ENCODE data around the gene KLHL7.

The KLHL7 gene

GRCh38 chr7:23096518-23097290 lies 8.9 kb upstream of the KLHL7 start:
- Histone ChIP-seq H3K9ac (ENCODE audit: low read depth, low read length) (no peak overlapping the region), H3K36me3 (ENCODE audit: insufficient read depth, low read length) (no peaks in the 10 kb centered on the region), H3K9me3 (ENCODE audit: control insufficient read depth, insufficient read depth, low read length) (no peaks in the 10 kb centered on the region; the same call in 1 of the 2 replicates), H3K4me1 (ENCODE audit: insufficient read depth, low read length) (no peaks in the 10 kb centered on the region)

GRCh38 chr7:23098029-23098428 lies 7.6 kb upstream of the KLHL7 start:
- no peaks in the 10 kb centered on the region for H3K4me1 ChIP-seq (ENCODE audit: insufficient read depth, low read length)
- H3K36me3 ChIP-seq (ENCODE audit: insufficient read depth, low read length) = no peaks in the 10 kb centered on the region
- H3K9me3 ChIP-seq (ENCODE audit: control insufficient read depth, insufficient read depth, low read length) = peaks cover 3% of the 10 kb centered on the region; the same call in 1 of the 2 replicates
- no peak overlapping the region for H3K9ac ChIP-seq (ENCODE audit: low read depth, low read length)

- H3K9me3 ChIP-seq (ENCODE audit: control insufficient read depth, insufficient read depth, low read length) = peaks cover 3% of the 10 kb centered on the region; the same call in 1 of the 2 replicates
- H3K9ac ChIP-seq (ENCODE audit: low read depth, low read length) = no peak overlapping the region
- H3K36me3 ChIP-seq (ENCODE audit: insufficient read depth, low read length) = no peaks in the 10 kb centered on the region
- no peaks in the 10 kb centered on the region for H3K4me1 ChIP-seq (ENCODE audit: insufficient read depth, low read length)
Measured at GRCh38 chr7:23098460-23098859, 7.1 kb upstream of the KLHL7 start.

GRCh38 chr7:23100697-23101096 lies 4.9 kb upstream of the KLHL7 start:
- no peaks in the 10 kb centered on the region for H3K36me3 ChIP-seq (ENCODE audit: insufficient read depth, low read length)
- H3K9me3 ChIP-seq (ENCODE audit: control insufficient read depth, insufficient read depth, low read length) = peaks cover 3% of the 10 kb centered on the region; the same call in 1 of the 2 replicates
- H3K9ac ChIP-seq (ENCODE audit: low read depth, low read length) = no peak overlapping the region
- no peaks in the 10 kb centered on the region for H3K4me1 ChIP-seq (ENCODE audit: insufficient read depth, low read length)

GRCh38 chr7:23105086-23105643 lies 420 bp upstream of the KLHL7 start:
- Histone ChIP-seq H3K9me3 (ENCODE audit: control insufficient read depth, insufficient read depth, low read length) (0 out of 2 replicates have a peak, but pooled peaks cover 3% of the 10 kb centered on the region), H3K9ac (ENCODE audit: low read depth, low read length) (peak overlapping the region; percentile 98), H3K36me3 (ENCODE audit: insufficient read depth, low read length) (no peaks in the 10 kb centered on the region), H3K4me1 (ENCODE audit: insufficient read depth, low read length) (peaks cover 3% of the 10 kb centered on the region; the same call in 1 of the 2 replicates)

GRCh38 chr7:23106057-23106822 lies 655 bp downstream of the KLHL7 start:
- Histone ChIP-seq H3K9ac (ENCODE audit: low read depth, low read length) (peak overlapping the region; percentile 98), H3K36me3 (ENCODE audit: insufficient read depth, low read length) (no peaks in the 10 kb centered on the region), H3K4me1 (ENCODE audit: insufficient read depth, low read length) (peaks cover 3% of the 10 kb centered on the region; the same call in 1 of the 2 replicates), H3K9me3 (ENCODE audit: control insufficient read depth, insufficient read depth, low read length) (0 out of 2 replicates have a peak, but pooled peaks cover 3% of the 10 kb centered on the region)

- Histone ChIP-seq H3K9ac (ENCODE audit: low read depth, low read length) (peak overlapping the region; percentile 98), H3K4me1 (ENCODE audit: insufficient read depth, low read length) (peaks cover 4% of the 10 kb centered on the region; the same call in 1 of the 2 replicates), H3K9me3 (ENCODE audit: control insufficient read depth, insufficient read depth, low read length) (0 out of 2 replicates have a peak, but pooled peaks cover 3% of the 10 kb centered on the region), H3K36me3 (ENCODE audit: insufficient read depth, low read length) (no peaks in the 10 kb centered on the region)
Measured at GRCh38 chr7:23106823-23107663, 1.5 kb downstream of the KLHL7 start.

- Histone ChIP-seq H3K9ac (ENCODE audit: low read depth, low read length) (peak overlapping the region; percentile 98), H3K9me3 (ENCODE audit: control insufficient read depth, insufficient read depth, low read length) (no peaks in the 10 kb centered on the region), H3K36me3 (ENCODE audit: insufficient read depth, low read length) (no peaks in the 10 kb centered on the region), H3K4me1 (ENCODE audit: insufficient read depth, low read length) (peaks cover 12% of the 10 kb centered on the region)
Measured at GRCh38 chr7:23107781-23108180, 2.2 kb downstream of the KLHL7 start.

- Histone ChIP-seq H3K4me1 (ENCODE audit: insufficient read depth, low read length) (peaks cover 20% of the 10 kb centered on the region), H3K9me3 (ENCODE audit: control insufficient read depth, insufficient read depth, low read length) (no peaks in the 10 kb centered on the region), H3K36me3 (ENCODE audit: insufficient read depth, low read length) (no peaks in the 10 kb centered on the region), H3K9ac (ENCODE audit: low read depth, low read length) (no peak overlapping the region)
Measured at GRCh38 chr7:23108995-23109394, 3.4 kb downstream of the KLHL7 start.

- no peaks in the 10 kb centered on the region for H3K9me3 ChIP-seq (ENCODE audit: control insufficient read depth, insufficient read depth, low read length)
- H3K4me1 ChIP-seq (ENCODE audit: insufficient read depth, low read length) = peaks cover 25% of the 10 kb centered on the region
- H3K9ac ChIP-seq (ENCODE audit: low read depth, low read length) = no peak overlapping the region
Measured at GRCh38 chr7:23109470-23109869, 3.9 kb downstream of the KLHL7 start.

GRCh38 chr7:23114896-23115295 lies 9.3 kb downstream of the KLHL7 start:
- Histone ChIP-seq H3K9me3 (ENCODE audit: control insufficient read depth, insufficient read depth, low read length) (no peaks in the 10 kb centered on the region), H3K9ac (ENCODE audit: low read depth, low read length) (no peak overlapping the region), H3K36me3 (ENCODE audit: insufficient read depth, low read length) (no peaks in the 10 kb centered on the region), H3K4me1 (ENCODE audit: insufficient read depth, low read length) (peaks cover 59% of the 10 kb centered on the region)

More at GRCh38 chr7:23109470-23109869, 3.9 kb downstream of the KLHL7 start:
- H3K36me3 ChIP-seq (ENCODE audit: insufficient read depth, low read length) = no peaks in the 10 kb centered on the region

- 0 out of 2 replicates have a peak overlapping the region, but pooled peaks have one; percentile 7 for H3K9ac ChIP-seq (ENCODE audit: low read depth, low read length)
- peaks cover 58% of the 10 kb centered on the region for H3K4me1 ChIP-seq (ENCODE audit: insufficient read depth, low read length)
- no peaks in the 10 kb centered on the region for H3K36me3 ChIP-seq (ENCODE audit: insufficient read depth, low read length)
- no peaks in the 10 kb centered on the region for H3K9me3 ChIP-seq (ENCODE audit: control insufficient read depth, insufficient read depth, low read length)
Measured at GRCh38 chr7:23115991-23116390, 10.4 kb downstream of the KLHL7 start.

GRCh38 chr7:23117841-23118240 lies 12.3 kb downstream of the KLHL7 start:
- H3K4me1 ChIP-seq (ENCODE audit: insufficient read depth, low read length) = peaks cover 50% of the 10 kb centered on the region

GRCh38 chr7:23120106-23120505 lies 14.5 kb downstream of the KLHL7 start:
- peaks cover 31% of the 10 kb centered on the region for H3K4me1 ChIP-seq (ENCODE audit: insufficient read depth, low read length)
- H3K36me3 ChIP-seq (ENCODE audit: insufficient read depth, low read length) = peaks cover 3% of the 10 kb centered on the region; the same call in 1 of the 2 replicates
- no peaks in the 10 kb centered on the region for H3K9me3 ChIP-seq (ENCODE audit: control insufficient read depth, insufficient read depth, low read length)
- H3K9ac ChIP-seq (ENCODE audit: low read depth, low read length) = no peak overlapping the region

More at GRCh38 chr7:23117841-23118240, 12.3 kb downstream of the KLHL7 start:
- H3K36me3 ChIP-seq (ENCODE audit: insufficient read depth, low read length) = no peaks in the 10 kb centered on the region
- no peaks in the 10 kb centered on the region for H3K9me3 ChIP-seq (ENCODE audit: control insufficient read depth, insufficient read depth, low read length)
- no peak overlapping the region for H3K9ac ChIP-seq (ENCODE audit: low read depth, low read length)
